HL-60/S4 treated with retinoic acid at 250 ng/mL for 4 days and 3 days (cell line): ENCODE results near the gene SGMS1.
"Not testable (repeated sequence)": the region's sequence is repeated elsewhere in the genome, so short reads cannot be mapped to it uniquely, and the experiment has no call there.

Experiments
- in situ Hi-C: fragments of 300-500 bp; cut with MboI; formaldehyde crosslinking; loops from 2 replicates; pipeline ENCODE4 v1.7.0; 2022; ENCODE audit warnings: low sequenced_read_pairs

The SGMS1 gene

DNA sequence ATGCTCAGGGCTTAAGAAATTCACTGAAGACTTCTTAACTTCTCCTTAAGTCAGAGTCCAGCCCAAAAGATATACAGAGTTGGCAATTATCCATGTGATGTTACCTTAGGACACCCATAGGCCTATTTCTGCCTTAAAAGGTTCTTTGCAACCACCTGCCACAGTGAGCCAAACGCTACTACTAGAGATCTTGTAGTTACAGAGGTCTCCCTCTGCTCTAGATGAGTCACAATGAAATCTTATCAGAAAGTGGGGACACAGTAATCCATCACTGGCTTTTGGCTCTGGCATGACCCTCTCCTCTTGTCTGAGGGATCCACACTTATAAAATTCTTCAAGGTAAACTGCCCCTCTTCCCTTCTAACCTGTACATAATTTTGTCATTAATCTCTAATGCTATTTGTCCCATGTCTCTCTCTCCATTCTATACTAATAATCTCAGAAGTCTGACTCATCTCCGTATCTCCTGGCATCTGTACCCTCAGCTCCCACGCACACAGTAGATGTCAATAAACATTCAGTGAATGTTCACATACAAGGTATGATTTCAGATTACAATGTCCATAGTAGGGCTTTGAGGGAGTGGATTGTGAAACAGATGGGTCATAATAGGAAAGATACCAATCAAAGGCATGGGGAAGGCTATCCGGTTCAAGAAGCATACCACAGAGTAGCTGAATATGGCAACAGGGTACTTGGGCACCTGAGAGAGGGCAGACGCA, 112.1 kb downstream of the SGMS1 start:
- in situ Hi-C loops, result no loop called here

DNA sequence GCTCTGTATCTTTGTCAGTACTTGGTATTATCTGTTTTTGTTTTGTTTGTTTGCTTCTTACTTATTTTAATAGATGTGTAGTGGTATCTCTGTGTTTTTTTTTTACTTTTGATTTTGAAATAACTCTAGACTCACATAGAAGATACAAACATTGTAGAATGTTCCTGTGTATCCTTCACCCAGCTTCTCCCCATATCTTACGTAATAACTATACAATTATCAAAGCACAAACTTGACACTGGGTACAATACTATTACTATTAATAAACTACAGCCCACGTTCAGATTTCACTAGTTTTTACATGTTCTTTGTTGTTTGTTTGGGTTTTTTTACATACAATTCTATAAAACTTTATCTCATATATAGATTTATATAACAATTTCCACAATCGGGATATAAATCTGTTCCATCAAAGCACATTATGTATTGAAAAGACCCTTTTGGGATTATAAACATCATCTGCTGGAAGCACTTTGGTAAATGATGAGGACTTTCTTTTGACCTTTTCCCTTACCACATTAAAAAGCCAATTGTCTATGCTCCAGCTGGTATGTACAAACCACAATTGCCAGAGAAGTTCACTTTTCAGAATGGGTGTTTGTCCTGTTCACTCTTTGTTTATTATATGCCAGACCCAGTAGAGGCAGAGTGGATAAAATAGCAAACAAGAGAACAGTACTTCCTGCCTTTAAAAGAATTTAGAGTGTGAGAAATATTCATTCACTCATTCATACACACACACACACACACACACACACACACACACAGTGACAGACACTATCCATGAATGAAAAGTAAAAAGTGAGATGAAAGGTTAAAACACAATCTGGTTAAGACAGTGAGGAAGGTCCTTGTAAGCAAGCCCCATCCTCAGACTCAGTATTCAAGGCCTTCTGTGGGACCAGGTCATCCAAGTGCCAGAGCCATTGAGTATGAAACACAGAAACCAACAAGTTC, 113.0 kb downstream of the SGMS1 start:
- in situ Hi-C loops, result no loop called here

DNA sequence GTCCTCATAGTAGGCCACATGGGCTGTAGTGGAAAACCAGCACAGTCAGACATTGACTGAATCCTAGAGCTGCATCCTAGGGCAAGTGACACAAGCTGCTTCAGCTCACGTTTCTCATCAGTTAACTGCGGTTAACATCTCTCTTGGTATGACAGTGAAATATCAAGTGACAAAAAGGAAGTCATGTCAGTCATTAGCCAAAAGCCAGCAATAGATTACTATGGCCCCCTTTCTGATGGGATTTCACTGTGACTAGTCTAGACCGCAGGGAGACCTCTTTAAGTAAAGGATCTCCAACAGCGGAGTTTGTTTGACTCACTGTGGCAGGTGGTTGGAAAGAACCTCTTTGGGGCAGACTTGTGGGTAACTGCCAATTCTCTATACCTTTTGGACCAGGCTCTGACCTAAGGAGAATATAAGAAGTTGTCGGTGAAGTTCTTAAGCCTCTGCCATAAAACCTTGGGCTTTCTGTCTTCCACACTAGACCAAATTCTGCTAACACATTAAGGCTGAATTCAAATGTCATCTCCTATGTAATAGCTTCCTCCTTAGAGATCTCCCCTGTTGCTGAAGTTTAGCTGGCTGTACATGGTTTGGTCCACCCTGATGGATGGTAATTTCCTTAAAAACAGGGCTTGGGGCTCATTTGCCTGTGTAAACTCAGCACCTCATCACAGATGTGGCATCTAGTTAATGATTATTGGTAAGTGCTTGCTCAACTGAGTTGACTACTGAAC, 115.3 kb downstream of the SGMS1 start:
- in situ Hi-C loops, result no loop called here

DNA sequence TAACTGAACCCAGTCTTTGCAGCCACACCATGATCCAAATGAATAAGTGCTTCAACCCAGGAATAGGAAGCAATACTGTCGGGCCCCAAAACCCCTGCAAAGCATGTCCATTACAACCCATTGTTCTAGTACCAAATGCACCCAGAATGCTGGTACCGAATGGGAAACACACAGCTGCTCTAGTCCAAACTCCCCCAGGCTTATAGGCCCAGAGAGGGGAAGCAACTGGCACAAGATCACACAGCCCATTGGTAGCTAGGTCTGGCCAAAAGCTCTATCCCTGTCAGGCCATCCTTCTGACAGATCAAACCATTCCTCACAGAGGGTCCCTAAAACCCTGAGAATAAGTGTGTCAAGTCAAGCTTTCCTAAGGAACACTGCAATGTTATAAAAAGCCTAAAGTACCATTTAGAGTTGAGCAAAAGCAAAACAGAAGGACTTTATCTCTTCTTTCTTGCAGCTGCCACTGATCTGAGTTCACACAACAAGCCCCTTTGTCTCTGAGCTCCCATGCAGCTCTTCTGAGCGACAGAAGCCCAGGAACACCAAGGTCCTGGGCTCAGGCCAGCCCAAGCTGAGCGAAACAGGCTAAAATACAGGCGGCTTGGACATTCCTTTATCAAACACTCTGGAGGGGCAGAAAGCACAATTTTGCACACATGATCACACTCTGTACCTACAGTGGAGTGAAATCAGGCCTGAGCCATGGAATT, 116.7 kb downstream of the SGMS1 start:
- in situ Hi-C loops, result no loop called here

DNA sequence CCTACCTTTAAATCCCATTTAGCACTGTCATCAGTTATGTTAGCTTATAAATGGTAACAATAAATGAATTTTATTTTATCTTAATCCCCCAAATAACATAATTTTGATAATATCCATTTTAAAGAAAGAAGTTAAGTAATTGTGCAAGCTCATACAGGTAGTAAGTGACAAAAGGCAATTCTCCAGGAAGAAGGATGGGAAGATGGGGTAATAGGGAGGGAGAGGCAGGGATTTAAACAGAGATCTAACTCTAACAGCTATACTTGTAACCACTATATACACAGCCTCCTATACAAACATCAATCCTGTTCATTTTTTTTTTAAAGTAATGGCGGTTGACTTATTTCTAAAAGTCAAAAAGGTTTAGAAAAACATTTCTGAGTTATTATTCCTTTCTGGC, 119.4 kb downstream of the SGMS1 start:
- in situ Hi-C loops, result no loop called here

DNA sequence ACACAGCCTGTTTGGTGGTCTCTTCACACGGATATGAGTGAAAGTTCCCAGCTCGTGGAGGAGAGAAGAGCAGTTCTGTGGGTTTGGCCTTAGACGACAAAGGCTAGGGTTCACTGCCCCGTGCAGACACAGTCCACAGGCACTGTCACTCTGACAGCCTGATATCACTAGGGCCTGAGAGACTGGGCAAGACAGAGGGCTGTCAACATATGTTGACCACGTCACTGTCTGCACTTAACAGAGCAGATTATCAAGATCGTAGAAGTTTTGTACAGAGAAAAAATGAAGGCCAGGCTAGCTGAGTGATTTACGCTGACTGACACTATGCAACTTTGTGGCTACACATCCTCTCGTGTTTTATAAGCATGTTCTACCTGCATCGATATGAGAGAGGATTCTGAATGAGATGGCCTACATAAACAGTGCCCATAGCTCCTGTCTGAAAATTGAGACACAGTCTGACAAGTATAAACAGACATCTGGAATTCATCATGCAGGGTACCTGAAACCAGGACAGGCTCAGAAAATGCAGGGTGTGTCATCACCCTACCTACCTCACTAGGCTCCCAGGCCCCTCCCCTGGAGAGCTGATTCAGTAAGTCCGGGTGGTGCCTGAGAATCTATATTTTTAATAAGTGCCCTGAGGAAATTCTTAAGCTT, 120.0 kb downstream of the SGMS1 start:
- in situ Hi-C loops, result no loop called here

DNA sequence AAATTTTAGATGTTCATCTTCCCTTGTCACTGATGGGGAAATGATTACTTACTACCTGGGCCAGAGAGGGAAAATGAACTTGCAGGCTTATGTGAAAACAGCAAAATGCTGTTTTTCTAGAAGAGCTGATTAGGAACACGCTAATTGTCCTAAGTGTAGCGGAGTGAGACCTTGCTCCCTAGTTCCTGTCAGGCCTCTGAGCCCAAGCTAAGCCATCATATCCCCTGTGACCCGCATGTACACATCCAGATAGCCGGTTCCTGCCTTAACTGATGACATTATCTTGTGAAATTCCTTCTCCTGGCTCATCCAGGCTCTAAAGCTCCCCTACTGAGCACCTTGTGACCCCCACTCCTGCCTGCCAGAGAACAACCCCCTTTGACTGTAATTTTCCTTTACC, 120.6 kb downstream of the SGMS1 start:
- in situ Hi-C loops, result not testable (repeated sequence)

DNA sequence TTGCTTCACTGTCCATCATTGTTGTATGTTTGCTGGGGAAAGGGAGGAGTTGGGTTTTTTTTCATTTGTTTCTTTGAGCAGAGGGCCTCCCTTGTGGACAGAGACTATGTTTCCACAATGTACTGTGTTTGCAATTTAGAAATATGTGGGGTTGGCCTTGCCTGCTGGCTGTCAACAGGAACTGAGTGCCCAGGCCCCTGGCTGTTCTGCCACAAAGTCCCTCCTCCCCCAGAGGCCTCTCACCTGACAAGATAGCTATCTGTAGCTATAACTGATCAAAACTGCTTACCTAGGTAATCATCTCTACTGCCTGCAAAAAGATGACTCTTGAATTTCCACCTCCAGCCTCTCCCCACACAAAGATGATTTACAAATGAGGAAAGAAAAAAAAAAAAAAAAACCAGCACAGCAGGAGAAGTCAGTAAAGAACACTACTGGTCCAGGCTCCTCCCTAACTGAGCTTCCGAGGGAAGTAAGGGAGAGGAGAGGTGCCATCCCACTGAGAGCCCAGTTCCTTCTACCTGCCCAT, 121.8 kb downstream of the SGMS1 start:
- in situ Hi-C loops, result no loop called here

DNA sequence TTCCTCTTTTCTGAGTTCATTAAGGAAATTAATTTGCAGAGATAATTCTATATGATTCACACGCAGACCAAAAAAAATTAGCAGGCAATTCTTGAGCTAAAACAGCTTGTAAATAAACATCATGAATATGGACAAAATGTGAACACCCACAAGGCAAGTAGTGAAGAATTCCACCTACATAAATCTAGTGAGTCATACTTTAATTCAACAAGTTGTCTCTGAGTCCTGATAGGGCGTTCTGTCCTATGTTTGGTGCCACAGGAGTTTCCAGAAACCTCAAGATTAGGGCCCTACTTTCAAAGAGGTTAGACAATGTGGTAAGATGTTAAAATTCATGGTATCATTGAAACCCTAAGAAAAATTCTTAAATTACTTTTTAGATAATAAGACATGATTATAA, 122.3 kb downstream of the SGMS1 start:
- in situ Hi-C loops, result no loop called here

DNA sequence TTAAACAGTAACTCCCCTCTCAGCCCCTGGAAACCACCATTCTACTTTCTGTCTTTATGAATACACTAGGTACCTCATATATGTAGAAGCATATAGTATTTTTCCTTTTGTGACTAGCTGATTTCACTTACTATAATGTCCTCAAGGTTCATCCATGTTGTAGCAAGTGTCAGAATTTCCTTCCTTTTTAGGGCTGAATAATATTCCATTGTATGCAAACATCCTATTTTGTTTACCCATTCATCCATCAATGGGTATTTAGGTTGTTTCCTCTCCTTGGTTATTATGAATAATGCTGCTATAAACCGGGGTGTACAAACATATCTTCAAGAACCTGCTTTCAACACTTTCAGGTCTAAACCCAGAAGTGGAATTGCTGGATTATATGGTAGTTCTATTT, 125.3 kb downstream of the SGMS1 start:
- in situ Hi-C loops, result no loop called here

DNA sequence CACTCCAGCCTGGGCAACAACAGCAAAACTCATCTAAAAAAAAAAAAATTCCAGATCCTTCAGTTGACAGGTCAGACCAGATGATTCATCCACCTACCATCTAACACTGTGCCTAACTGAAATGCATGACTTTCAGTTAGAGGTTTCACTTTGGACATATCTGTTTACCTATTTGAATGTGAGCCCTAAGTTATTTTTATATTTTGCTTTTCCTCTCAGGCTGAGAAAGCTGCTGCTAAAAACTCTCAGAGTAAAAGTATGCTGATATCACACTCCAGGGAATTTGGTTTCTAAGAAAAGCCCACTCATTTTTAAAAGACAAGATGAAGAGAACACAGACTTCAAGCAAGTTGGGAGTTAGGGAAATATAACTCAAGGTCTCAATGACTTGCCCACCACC, 126.0 kb downstream of the SGMS1 start:
- in situ Hi-C loops, result no loop called here

DNA sequence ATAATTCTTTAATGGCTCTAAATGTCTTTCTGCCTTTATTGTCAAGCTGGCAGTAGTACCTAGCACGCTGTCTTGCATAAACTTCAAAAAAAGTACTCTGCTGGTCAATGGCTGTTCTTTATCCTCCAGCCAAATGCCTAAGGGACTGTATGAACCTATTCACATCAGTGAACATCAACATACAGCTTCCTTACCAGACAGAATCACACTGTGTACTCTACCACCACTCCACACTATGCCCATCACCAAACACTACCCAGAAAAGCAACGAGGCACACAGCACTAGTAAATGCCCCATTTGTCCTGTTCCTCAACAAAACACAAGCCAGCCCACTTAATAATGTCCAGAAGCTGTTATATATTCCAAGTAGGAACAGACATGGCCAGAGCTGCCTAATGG, 127.5 kb downstream of the SGMS1 start:
- in situ Hi-C loops, result no loop called here

DNA sequence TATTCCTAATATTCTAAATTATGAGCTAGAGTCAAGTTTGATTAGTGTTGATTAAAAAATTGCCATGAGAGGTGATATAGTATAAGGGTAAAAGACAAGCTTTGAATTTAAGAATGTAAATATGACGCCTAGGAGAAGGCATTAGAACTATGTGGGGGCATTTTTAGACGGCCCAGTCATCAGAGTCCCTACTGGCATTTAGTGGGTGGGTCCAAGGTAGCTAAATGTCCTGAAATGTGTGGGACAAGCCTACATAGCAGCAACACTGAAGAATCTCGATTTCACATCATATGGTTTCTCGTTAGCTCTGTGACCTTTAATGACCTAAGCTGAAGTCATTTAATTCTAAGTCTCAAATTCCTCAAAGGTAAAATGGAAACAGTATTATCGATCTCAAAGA, 133.5 kb downstream of the SGMS1 start:
- in situ Hi-C loops, result no loop called here

DNA sequence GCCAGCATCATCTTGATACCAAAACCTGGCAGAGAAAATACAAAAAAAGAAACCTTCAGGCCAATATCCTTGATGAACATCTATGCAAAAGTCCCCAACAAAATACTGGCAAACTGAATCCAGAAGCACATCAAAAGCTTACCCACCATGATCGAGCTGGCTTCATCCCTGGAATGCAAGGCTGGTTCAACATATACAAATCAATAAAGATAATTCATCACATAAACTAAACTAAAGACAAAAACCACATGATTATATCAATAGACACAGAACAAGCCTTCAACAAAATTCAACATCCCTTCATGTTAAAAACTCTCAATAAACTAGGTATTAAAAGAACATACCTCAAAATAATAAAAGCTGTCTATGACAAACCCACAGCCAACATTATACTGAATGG, 139.2 kb downstream of the SGMS1 start:
- in situ Hi-C loops, result not testable (repeated sequence)

DNA sequence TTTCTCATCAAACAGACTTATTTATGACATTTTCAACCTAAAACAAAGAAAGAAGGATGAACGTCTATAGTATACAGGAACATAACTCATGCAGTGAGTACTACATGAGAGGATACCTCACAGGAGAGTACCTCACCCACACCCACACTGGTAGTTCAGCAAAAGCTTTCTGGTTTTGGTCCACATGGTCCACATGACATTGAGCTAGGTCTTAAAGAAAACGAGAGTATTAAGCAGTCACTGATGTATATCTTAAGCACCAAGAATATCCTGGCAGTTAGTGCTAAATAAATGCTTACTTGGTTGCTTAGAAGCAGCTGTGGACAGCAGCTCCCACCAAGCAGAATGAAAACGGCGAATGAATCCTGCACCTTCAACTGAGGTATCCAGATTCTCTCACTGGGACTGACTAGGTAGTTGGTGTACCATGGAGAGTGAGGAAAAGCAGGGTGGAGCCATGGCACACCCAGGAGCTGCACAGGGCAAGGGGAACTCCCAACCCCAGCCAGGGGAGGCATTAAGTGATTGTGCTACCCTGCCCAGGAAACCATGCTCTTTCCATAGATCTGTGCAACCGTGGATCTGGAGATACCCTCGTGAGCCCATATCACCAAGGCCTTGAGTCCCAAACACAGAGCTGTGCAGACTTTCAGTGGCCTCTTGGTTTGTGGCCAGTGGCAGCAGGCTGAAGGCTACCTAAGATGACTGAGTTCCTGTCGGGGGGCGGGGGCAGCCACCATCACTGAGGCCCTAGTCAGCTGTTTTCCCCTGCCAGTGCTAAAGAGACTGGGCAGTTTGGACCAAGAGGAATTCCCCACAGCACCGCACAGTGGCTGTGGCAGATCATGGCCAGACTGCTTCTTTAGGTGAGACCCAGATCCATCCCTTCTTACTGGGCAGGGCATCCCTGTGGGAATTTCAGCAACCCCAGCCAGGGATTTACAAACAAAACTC, 143.4 kb downstream of the SGMS1 start:
- in situ Hi-C loops, result no loop called here

DNA sequence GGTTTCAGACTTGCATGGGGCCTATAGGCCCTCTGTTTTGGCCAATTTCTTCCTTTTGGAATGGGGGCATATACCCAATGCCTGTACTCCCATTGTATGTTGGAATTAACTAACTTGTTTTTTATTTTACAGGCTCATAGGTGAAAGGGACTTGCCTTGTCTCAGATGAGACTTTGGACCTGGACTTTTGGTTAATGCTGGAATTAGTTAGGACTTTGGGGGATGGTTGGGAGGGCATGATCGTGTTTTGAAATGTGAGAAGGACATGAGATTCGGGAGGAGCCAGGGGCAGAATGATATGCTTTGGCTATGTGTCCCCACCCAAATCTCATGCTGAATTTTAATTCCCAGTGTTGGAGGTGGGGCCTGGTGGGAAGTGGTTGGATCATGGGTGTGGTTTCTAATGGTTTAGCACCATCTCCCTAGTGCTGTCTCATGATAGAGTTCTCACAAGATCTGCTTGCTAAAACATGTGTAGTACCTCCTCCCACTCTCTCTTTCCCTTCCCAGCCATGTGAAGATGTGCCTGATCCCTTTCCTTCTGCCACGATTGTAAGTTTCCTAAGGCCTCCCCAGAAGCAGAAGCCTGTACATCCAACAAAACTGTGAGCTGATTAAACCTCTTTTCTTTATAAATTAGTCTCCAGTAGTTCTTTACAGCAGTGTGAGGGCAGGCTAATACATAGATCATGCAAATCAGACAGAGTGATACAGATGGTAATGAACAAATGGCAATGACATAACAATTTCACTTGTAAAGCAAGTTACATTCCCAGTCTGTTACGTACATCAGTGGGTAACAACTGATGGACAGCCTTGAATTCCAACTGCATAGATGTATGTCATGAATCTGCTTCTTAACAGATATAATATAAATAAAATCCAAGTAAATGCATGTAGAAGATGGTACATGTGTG, 146.2 kb downstream of the SGMS1 start:
- in situ Hi-C loops, result no loop called here

DNA sequence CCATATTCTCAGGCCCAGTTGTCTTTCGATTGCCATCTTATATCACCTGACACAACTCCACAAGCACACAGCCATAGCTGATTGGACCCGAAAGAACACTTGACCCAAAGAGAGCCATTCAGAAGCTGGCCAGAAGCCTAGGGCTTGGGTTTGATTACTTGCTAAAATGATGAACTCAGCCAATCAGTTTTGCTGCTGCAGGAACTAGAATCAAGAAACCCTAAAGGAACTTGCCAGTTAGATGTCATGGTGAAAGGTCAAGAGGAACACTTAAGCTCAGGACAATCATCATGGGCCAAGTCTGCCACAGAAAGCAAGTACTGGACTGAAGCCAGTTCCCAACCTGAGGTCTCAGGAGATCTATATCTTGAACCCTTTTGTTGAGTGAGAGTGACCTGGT, 150.0 kb downstream of the SGMS1 start:
- in situ Hi-C loops, result no loop called here

DNA sequence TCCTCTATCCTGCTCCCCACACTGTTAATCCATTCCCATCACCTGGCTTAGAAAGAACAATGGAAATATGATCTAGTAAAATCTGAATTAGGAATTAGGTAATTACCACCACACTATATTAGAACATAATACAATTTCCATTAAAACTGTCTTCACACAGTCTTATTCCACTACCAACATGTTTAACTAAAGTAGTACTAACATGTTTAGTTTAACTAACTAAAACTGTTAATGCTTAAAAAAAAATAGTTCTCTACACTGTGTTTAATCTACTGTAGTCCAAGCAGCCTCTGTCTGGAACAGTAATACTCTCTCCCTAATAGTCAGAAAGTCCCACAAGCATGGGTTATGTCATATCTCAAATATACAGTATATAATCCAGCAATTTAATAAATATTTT, 150.8 kb downstream of the SGMS1 start:
- in situ Hi-C loops, result no loop called here
